GM13977 (cell line): ENCODE measurements around the gene TAGLN.

Experiments used
- DNase-seq: peaks from one replicate; pipeline ENCODE4 v3.0.0; 2012; ENCODE audit warnings: low spot score
- in situ Hi-C: fragments of 300-500 bp; cut with MboI; formaldehyde crosslinking; loops from one replicate; pipeline ENCODE4 v1.12.0; 2022; ENCODE audit warnings: low sequenced_read_pairs, low pct_unique_long_range_greater_than_20kb, mixed read lengths, inconsistent platforms; ENCODE audit not compliant: unreplicated experiment
- TF ChIP-seq, protein P1 (sequence below): IDR thresholded peaks from 2 replicates; pipeline ENCODE4 v1.5.1; 2012; ENCODE audit warnings: mild to moderate bottlenecking, control low read depth; ENCODE audit not compliant: insufficient read depth; ENCODE audit errors: extremely low read depth, missing control alignments

The TAGLN gene

GRCh38 chr11:117221775-117222517 lies 22.8 kb downstream of the TAGLN start:
- DNase-seq, result no peak
- TF ChIP-seq, protein P1, sequence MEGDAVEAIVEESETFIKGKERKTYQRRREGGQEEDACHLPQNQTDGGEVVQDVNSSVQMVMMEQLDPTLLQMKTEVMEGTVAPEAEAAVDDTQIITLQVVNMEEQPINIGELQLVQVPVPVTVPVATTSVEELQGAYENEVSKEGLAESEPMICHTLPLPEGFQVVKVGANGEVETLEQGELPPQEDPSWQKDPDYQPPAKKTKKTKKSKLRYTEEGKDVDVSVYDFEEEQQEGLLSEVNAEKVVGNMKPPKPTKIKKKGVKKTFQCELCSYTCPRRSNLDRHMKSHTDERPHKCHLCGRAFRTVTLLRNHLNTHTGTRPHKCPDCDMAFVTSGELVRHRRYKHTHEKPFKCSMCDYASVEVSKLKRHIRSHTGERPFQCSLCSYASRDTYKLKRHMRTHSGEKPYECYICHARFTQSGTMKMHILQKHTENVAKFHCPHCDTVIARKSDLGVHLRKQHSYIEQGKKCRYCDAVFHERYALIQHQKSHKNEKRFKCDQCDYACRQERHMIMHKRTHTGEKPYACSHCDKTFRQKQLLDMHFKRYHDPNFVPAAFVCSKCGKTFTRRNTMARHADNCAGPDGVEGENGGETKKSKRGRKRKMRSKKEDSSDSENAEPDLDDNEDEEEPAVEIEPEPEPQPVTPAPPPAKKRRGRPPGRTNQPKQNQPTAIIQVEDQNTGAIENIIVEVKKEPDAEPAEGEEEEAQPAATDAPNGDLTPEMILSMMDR, result no peak
- in situ Hi-C loops, result no loop called here

DNA sequence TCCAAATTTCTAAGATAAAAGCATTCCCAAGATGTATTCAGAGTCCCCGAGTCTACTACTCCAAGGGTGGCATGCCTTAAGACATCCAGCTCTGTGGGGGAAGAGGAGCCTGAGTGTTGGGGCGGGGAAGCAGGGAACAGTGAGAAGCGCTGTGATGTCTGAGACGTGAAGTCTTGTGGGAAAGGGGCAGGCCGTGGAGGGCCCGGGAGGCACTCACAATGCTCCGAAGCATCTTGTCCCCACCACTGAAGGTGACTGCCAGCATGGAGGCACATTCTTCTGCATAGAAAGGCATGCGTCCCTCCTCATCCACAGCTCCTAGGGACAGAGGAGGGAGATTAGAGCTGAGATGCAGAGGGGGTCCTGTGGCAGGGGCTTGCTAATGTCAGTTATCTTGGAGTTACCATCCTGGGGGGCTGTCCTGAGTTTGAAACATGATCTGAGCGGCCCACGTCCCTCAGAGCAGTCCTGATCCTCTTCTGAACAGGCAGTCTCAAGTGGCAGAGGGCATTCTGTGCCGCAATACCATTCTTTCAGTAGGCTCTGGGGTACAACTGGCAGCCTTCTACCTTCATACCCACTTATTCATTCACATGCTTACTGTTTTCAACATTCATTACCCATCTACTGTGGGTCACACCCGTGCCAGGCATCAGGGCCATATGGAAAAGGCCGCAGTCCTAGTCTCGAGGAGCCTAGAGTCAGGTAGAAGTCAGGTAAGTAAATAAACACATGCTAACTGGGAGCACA lies 24.0 kb downstream of the TAGLN start:
- TF ChIP-seq, protein P1, result no peak
- no peak for DNase-seq
- in situ Hi-C loops, result no loop called here

- in situ Hi-C loops, result no loop called here
- DNase-seq, result no peak
- TF ChIP-seq, protein P1, result no peak
These were observed 24.8 kb downstream of the TAGLN start for GRCh38 chr11:117223741-117224689.

DNA sequence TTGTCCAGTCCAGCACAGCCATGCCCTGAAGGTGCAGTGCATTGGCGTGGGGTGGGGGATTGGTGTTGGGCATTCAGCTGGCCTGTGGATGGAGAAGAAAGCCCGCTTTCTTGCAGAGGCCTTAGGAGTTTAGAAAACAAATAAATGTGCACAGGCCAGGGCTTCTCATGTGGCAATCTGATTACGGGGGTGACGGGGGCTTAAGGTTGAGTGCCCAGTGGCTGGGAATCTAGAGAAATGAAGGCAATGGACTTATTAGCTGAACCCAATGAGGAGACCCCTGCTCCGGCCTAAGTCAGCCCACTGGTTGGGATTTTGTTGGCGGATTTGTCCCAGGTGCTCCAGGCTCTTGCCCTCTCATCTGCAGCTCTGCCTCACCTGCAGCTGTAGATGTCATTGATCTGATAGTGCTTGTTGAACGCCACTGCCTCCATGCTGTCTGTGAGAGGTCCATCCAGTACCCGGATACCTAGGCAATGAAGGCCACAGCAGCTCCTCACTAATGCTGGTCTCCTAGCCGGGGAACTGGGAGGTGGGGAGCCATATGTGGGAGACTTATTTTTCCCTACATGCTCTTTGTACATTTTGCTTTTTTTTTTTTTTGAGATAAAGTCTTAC lies 26.5 kb downstream of the TAGLN start:
- in situ Hi-C loops, result no loop called here
- DNase-seq, result no peak
- TF ChIP-seq, protein P1, result no peak

GRCh38 chr11:117226388-117227385 lies 27.5 kb downstream of the TAGLN start:
- in situ Hi-C loops, result no loop called here
- TF ChIP-seq, protein P1, result peak; percentile 80
- peak; percentile 79 for DNase-seq
